GM12878 (cell line): Measurements from ENCODE around the gene BTBD8.

Experiments used
- CEBPB ChIP-seq, 2 experiments: fragments of 150-350 bp in 1 of 2; IDR thresholded peaks; 2 replicates each; pipeline ENCODE4 v1.6.1; 2012 to 2014; ENCODE audit warnings: low read depth in 2 of 2, low read length in 2 of 2, borderline replicate concordance in 1 of 2, inconsistent platforms in 1 of 2
- CREB1 ChIP-seq: IDR thresholded peaks from 2 replicates; pipeline ENCODE4 v1.6.1; 2012; ENCODE audit warnings: low read depth, mild to moderate bottlenecking, inconsistent platforms
- CTCF ChIP-seq, 3 experiments: IDR thresholded peaks in 2 of 3; conservative IDR thresholded peaks in 1 of 3; 2 replicates each; pipeline ENCODE4 v1.5.1; 2011; ENCODE audit warnings: low read depth in 3 of 3, low read length in 3 of 3, mild to moderate bottlenecking in 3 of 3, control low read depth in 2 of 3, moderate library complexity in 2 of 3, inconsistent platforms in 1 of 3, mixed read lengths in 1 of 3; ENCODE audit not compliant: control insufficient read depth in 2 of 3, insufficient read depth in 1 of 3; ENCODE audit errors: extremely low read depth in 1 of 3
- NR2C1 ChIP-seq: fragments of 450-650 bp; IDR thresholded peaks from 2 replicates; pipeline ENCODE4 v1.6.1; 2017; ENCODE audit warnings: antibody characterized with exemption, mild to moderate bottlenecking, moderate library complexity
- NRF1 ChIP-seq: conservative IDR thresholded peaks from 2 replicates; pipeline ENCODE4 v1.6.1; 2011; ENCODE audit warnings: mild to moderate bottlenecking, low read depth, low read length, improper control_type of control experiment
- POLR2A ChIP-seq: IDR thresholded peaks from 2 replicates; pipeline ENCODE4 v1.6.1; 2011; ENCODE audit warnings: low read depth, mild to moderate bottlenecking, low read length
- POLR2AphosphoS2 ChIP-seq: IDR thresholded peaks from 2 replicates; pipeline ENCODE4 v1.6.1; 2011; ENCODE audit warnings: low read depth, mild to moderate bottlenecking, low read length, improper control_type of control experiment, moderate library complexity
- SRF ChIP-seq, 2 experiments: IDR thresholded peaks; 2 replicates each; pipeline ENCODE4 v1.6.1; 2011; ENCODE audit warnings: low read depth in 2 of 2, low read length in 2 of 2, mild to moderate bottlenecking in 1 of 2, moderate library complexity in 1 of 2

- TF ChIP-seq CTCF (IDR thresholded peaks at IDR 0.05 in 2 of 3, conservative IDR thresholded peaks at IDR 0.05 in 1 of 3; ENCODE audit: control insufficient read depth in 2 of 3, extremely low read depth in 1 of 3, insufficient read depth in 1 of 3, low read depth in 3 of 3, low read length in 3 of 3) = no peak
- no peak for TF ChIP-seq NR2C1
- TF ChIP-seq POLR2A = no peak
- TF ChIP-seq CREB1 = no peak
- no peak for TF ChIP-seq POLR2AphosphoS2
- TF ChIP-seq SRF (IDR thresholded peaks at IDR 0.05; ENCODE audit: low read depth in 2 of 2, low read length in 2 of 2) = no peak
- TF ChIP-seq CEBPB (IDR thresholded peaks at IDR 0.05; ENCODE audit: borderline replicate concordance in 1 of 2, low read depth in 2 of 2, low read length in 2 of 2) = no peak
- no peak for TF ChIP-seq NRF1
These were observed 138.9 kb downstream of the BTBD8 start for GRCh38 chr1:92219028-92219427.
